Gastrocnemius medialis (tissue), 4 donors: Measurements from ENCODE around the gene ADARB2. TPM values are rescaled to one million over a fixed set of nuclear protein-coding genes. Genes with fewer than 3 reads are reported as not detected.

Experiments
- ATAC-seq, 2 donors: fragments of 150-250 bp; one replicate each; pipeline ENCODE4 v1.9.1; 2016
- DNase-seq, 2 donors: peaks; one replicate each; pipeline ENCODE4 v3.0.0-alpha.2; 2019
- H3K27ac ChIP-seq, 4 donors: fragments of 200-600 bp; sonication (generic); 1 replicate in 1 of 4; 2 replicates in 3 of 4; pipeline ENCODE4 v1.5.1; 2016 to 2018; ENCODE audit warnings: mild to moderate bottlenecking in 2 of 4, moderate library complexity in 1 of 4
- H3K27me3 ChIP-seq, 3 donors: fragments of 200-600 bp; sonication (generic) in 2 of 3; 1 replicate in 1 of 3; 2 replicates in 2 of 3; pipeline versions ENCODE4 v1.5.1 to v1.6.0; 2016 to 2019; ENCODE audit warnings: mild to moderate bottlenecking in 1 of 3, moderate library complexity in 1 of 3
- H3K36me3 ChIP-seq, 2 donors: fragments of 200-600 bp; sonication (generic) in 1 of 2; one replicate each; pipeline ENCODE4 v1.5.1; 2017 to 2018
- H3K4me1 ChIP-seq, 2 donors: fragments of 200-600 bp; sonication (generic) in 1 of 2; one replicate each; pipeline ENCODE4 v1.5.1; 2016 to 2017; ENCODE audit warnings: mild to moderate bottlenecking in 2 of 2
- H3K4me3 ChIP-seq, 4 donors: fragments of 200-600 bp; sonication (generic) in 3 of 4; 1 replicate in 1 of 4; 2 replicates in 3 of 4; pipeline ENCODE4 v1.5.1; 2016 to 2019; ENCODE audit warnings: mild to moderate bottlenecking in 2 of 4
- H3K9me3 ChIP-seq, 3 donors: fragments of 200-600 bp; sonication (generic) in 2 of 3; 1 replicate in 1 of 3; 2 replicates in 2 of 3; pipeline ENCODE4 v1.5.1; 2016 to 2019
- CTCF ChIP-seq, 5 experiments: fragments of 450-650 bp in 3 of 5; fragments of 200-600 bp in 2 of 5; sonication (generic) in 2 of 5; IDR thresholded peaks in 4 of 5; conservative IDR thresholded peaks in 1 of 5; 1 replicate in 4 of 5; 2 replicates in 1 of 5; pipeline ENCODE4 v1.5.1; 2016 to 2019; ENCODE audit warnings: antibody characterized with exemption in 5 of 5, mild to moderate bottlenecking in 3 of 5, moderate library complexity in 3 of 5
- POLR2A ChIP-seq, 2 donors: fragments of 450-650 bp; IDR thresholded peaks; one replicate each; pipeline ENCODE4 v1.6.1; 2017; ENCODE audit warnings: antibody characterized with exemption in 2 of 2, mild to moderate bottlenecking in 2 of 2, moderate library complexity in 2 of 2
- in situ Hi-C, 4 donors: fragments of 200-750 bp; cut with MboI; loops; one replicate each; pipeline versions ENCODE4 v1.15.0 to v1.8.0; 2017; ENCODE audit warnings: low sequenced_read_pairs in 4 of 4
- intact Hi-C: fragments of 100-400 bp; cut with DNase I; formaldehyde crosslinking; loops from one replicate; pipeline ENCODE4 v1.15.1; 2023; ENCODE audit warnings: low total_unique reads
- total RNA-seq, 4 donors: library from RNA; depleted of rRNA; stranded (reverse); fragments of >200 nt; gene quantifications; one replicate each; pipeline versions ENCODE4 v1.1.0 to v1.2.3, GENCODE V29; 2016

Gene ADARB2
- total RNA-seq, 4 donors from 2014 or later, result 0.07 to 0.87 (median 0.10) TPM

DNA sequence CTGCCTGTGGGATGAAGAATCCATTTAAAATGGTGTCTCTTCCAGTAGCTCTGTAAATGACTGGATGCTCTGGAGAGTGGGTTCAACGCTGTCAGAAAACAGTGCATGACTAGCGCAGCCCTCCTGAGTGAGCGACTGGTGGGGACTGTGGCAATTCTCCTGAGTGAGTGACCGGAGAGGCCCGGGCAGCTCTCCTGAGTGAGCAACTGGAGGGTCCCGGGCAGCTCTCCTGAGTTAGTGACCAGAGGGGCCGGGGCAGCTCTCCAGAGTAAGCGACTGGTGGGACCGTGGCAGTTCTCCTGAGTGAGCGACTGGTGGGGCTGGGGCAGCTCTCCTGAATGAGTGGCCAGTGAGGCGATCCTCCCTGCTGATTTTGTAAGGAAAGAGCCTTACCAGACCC lies 595.6 kb downstream of the ADARB2 start:
- Histone ChIP-seq H3K4me1 (no peaks in the 10 kb centered on the region), H3K27ac (no peak overlapping the region), H3K4me3 (no peak overlapping the region), H3K36me3 (no peaks in the 10 kb centered on the region), H3K27me3 (no peaks in the 10 kb centered on the region), H3K9me3 (peaks cover 0 to 11% (median 0%) of the 10 kb centered on the region in 3 donors)
- intact Hi-C loops, result no loop called here
- ATAC-seq (no peak), DNase-seq (no peak)
- in situ Hi-C loops, result no loop called here
- TF ChIP-seq CTCF (IDR thresholded peaks at IDR 0.05 in 4 of 5, conservative IDR thresholded peaks at IDR 0.05 in 1 of 5) (no peak), POLR2A (IDR thresholded peaks at IDR 0.05) (no peak)

DNA sequence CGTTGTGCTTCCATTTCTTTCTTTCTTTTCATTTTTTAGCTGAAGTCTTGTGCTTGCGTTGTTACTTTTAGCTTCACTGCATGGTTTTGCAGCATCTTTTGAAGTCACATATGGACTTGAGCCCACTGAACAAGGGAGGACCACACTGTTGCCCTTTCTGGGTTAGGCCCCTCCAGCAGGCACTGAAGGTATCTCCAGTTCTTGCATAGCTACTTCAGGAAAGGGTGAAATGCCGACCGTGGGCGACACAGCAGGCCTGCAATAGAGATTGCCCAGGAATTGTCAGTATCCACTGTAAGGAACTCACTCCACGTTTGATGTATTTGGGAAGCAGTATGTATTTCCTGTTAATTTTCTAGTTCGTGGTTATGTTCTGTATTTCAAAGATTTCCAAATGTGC lies 596.1 kb downstream of the ADARB2 start:
- no peak overlapping the region for H3K27ac ChIP-seq
- ATAC-seq (no peak), DNase-seq (no peak)
- intact Hi-C loops (no loop called here), in situ Hi-C loops (no loop called here)
- TF ChIP-seq POLR2A (IDR thresholded peaks at IDR 0.05) (no peak), CTCF (IDR thresholded peaks at IDR 0.05 in 4 of 5, conservative IDR thresholded peaks at IDR 0.05 in 1 of 5) (no peak)
- H3K27me3 ChIP-seq, result no peaks in the 10 kb centered on the region
- peaks cover 0 to 8% (median 0%) of the 10 kb centered on the region in 3 donors for H3K9me3 ChIP-seq
- H3K4me1 ChIP-seq, result no peaks in the 10 kb centered on the region
- H3K36me3 ChIP-seq, result no peaks in the 10 kb centered on the region
- H3K4me3 ChIP-seq, result no peak overlapping the region

DNA sequence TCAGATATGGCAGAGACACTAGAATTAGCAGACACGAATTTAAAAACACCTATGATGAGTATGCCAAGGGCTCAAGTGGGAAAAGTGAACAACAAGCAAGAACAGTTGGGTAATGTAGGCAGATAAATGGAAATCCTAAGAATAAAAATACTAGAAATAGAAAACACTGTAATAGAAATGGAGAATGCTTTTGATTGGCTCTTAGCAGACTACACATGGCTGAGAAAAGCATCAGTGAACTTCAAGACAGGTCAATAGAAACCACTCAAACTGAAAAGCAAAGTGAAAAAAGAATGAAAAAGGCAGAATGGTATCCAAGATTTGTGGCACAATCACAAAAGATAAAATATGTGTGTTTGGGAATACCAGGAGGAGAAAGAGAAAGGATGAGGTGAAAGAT lies 598.8 kb downstream of the ADARB2 start:
- in situ Hi-C loops, result no loop called here
- TF ChIP-seq CTCF (IDR thresholded peaks at IDR 0.05 in 4 of 5, conservative IDR thresholded peaks at IDR 0.05 in 1 of 5) (no peak), POLR2A (IDR thresholded peaks at IDR 0.05) (no peak)
- Histone ChIP-seq H3K27me3 (no peaks in the 10 kb centered on the region), H3K9me3 (no peaks in the 10 kb centered on the region), H3K4me3 (no peak overlapping the region), H3K4me1 (no peaks in the 10 kb centered on the region), H3K27ac (no peak overlapping the region), H3K36me3 (no peaks in the 10 kb centered on the region)
- DNase-seq (no peak), ATAC-seq (no peak)
- intact Hi-C loops, result no loop called here

GRCh38 chr10:1137499-1138163 lies 599.7 kb downstream of the ADARB2 start:
- TF ChIP-seq POLR2A (IDR thresholded peaks at IDR 0.05) (no peak), CTCF (IDR thresholded peaks at IDR 0.05 in 4 of 5, conservative IDR thresholded peaks at IDR 0.05 in 1 of 5) (no peak)
- in situ Hi-C loops, result no loop called here
- intact Hi-C loops, result no loop called here
- no peaks in the 10 kb centered on the region for H3K9me3 ChIP-seq
- no peak for DNase-seq
- no peaks in the 10 kb centered on the region for H3K27me3 ChIP-seq
- H3K36me3 ChIP-seq, result no peaks in the 10 kb centered on the region
- no peak overlapping the region for H3K4me3 ChIP-seq
- H3K4me1 ChIP-seq, result no peaks in the 10 kb centered on the region
- ATAC-seq, result no peak
- no peak overlapping the region for H3K27ac ChIP-seq

DNA sequence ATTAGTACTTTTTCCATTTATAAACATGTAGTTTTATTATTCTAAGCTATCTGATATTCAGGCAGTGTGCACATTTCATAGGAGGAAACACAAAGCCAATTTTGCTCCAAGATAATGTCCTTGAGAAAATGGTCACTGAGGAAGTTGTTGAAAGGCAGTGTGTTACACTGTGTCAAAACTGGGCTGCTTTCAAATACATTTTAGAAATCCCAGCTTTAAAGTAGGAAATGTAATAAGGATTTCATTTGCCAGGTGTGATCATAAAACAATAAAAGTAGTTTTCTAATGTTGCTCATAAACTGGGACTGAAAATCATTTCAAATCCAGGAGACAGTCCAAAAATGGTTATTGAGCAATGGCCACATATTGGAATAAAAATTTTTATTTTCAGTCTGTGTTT lies 601.1 kb downstream of the ADARB2 start:
- TF ChIP-seq POLR2A (IDR thresholded peaks at IDR 0.05) (no peak), CTCF (IDR thresholded peaks at IDR 0.05 in 4 of 5, conservative IDR thresholded peaks at IDR 0.05 in 1 of 5) (no peak)

More for the DNA sequence above, 601.1 kb downstream of the ADARB2 start:
- in situ Hi-C loops, result no loop called here
- no peaks in the 10 kb centered on the region for H3K9me3 ChIP-seq
- no peaks in the 10 kb centered on the region for H3K4me1 ChIP-seq
- intact Hi-C loops, result no loop called here
- no peaks in the 10 kb centered on the region for H3K27me3 ChIP-seq
- H3K36me3 ChIP-seq, result peaks cover 0 to 7% of the 10 kb centered on the region in 2 donors
- H3K27ac ChIP-seq, result no peak overlapping the region
- H3K4me3 ChIP-seq, result no peak overlapping the region
- no peak for ATAC-seq
- no peak for DNase-seq
